GM18909 (cell line): ENCODE results near the gene NPTXR.

ENCODE experiments used
- ATAC-seq: cut with Tn5 transposase; IDR thresholded peaks from one replicate; pipeline ENCODE4 v1.9.1; 2021; ENCODE audit warnings: mild to moderate bottlenecking; ENCODE audit not compliant: unreplicated experiment, poor library complexity

Gene NPTXR

GRCh38 chr22:38776086-38776485 lies 67.7 kb downstream of the NPTXR start:
- ATAC-seq = no peak

GRCh38 chr22:38775656-38776055 lies 68.2 kb downstream of the NPTXR start:
- ATAC-seq = no peak

GRCh38 chr22:38774496-38775166 lies 69.2 kb downstream of the NPTXR start:
- ATAC-seq = no peak

GRCh38 chr22:38773363-38773946 lies 70.4 kb downstream of the NPTXR start:
- ATAC-seq = no peak

GRCh38 chr22:38772623-38772873 lies 71.3 kb downstream of the NPTXR start:
- no peak for ATAC-seq

- ATAC-seq = no peak
Measured at GRCh38 chr22:38770257-38770949, 73.4 kb downstream of the NPTXR start.
